GM19351 (cell line): ENCODE data around the gene ETV6.

Experiments used
- ATAC-seq: cut with Tn5 transposase; IDR thresholded peaks from one replicate; pipeline ENCODE4 v1.9.1; 2021; ENCODE audit warnings: mild to moderate bottlenecking, moderate library complexity; ENCODE audit not compliant: unreplicated experiment

The ETV6 gene

DNA sequence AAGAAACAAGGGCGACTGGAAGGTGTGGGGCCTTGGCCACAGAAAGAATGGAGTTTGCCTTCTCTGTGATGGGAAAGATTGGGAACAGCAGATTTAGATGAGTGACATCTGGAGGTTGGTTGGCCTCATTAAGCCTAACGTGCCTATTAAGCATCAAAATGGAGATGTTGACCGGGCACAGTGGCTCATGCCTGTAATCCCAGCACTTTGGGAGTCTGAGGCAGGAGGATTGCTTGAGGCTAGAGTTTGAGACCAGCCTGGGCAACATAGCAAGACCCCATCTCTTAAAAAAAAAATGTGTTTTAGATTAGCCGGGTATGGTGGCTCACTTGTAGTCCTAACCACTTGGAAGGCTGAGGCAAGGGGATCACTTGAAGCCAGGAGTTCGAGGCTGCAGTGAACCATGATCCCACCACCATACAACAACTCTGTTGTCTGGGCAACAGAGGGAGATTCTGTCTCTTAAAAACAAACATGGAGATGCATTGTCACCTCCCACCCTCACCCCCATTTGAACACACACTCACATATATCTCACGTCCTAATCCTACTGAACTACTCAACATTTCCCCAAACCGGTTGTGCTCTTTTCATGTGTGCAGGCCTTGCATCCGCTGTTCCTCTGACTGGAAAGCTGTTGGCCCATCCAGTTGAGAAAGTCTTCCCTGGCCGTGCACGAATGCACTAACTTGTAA lies 172.1 kb downstream of the ETV6 start:
- ATAC-seq = no peak

DNA sequence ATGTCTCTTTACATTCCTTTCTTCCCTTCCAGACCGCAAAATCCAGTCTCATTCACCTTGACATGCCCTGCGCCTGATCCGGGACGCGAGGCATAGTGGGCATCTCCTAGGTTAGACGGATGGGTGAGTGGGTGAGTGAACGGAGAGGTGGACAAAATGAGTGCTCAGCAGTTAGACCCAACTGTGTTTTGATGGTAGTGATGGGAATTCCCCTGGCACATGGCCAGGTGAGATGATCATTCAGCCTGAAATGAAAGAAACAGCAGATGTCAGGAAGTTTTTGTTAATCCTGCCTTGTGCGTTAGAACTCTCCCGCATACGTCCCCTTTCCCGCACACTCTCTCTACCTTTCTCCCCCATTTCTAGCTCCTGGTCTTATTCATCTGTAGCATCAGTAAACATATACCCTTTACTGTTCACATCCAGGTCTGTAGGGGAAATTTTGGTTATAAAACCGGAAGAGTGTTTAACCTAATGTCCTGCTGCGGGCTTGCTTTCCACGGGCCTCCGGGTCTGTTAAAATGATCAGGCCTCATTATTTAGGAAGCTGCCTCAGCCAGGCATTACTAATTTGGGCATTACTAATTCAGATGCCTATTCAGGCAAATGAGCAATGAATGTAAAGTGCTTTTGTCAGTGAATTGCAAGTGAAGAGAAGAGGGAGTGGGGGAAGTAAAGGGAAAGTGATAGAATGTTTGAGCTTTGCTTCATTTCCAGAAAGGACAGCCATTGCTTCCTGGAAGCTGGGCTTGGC lies 172.8 kb downstream of the ETV6 start:
- no peak for ATAC-seq

- no peak for ATAC-seq
Measured at GRCh38 chr12:11823043-11823442, 173.6 kb downstream of the ETV6 start.

DNA sequence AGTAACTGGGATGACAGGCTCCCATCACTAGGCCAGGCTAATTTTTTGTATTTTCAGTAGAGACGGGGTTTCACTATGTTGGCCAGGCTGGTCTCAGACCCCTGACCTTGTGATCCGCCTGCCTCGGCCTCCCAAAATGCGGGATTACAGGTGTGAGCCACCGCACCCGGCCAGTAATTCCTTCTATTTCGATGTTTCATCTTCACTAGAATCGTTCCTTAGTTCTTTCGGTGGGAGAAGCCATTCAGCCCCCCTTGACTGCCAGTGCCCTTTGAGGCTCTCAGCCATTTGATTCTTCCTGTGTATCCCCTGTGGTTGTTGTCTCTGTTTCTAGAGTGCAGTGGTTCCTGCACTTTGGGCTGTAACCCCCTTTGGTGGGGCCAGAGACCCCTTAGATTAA lies 174.1 kb downstream of the ETV6 start:
- ATAC-seq = no peak

DNA sequence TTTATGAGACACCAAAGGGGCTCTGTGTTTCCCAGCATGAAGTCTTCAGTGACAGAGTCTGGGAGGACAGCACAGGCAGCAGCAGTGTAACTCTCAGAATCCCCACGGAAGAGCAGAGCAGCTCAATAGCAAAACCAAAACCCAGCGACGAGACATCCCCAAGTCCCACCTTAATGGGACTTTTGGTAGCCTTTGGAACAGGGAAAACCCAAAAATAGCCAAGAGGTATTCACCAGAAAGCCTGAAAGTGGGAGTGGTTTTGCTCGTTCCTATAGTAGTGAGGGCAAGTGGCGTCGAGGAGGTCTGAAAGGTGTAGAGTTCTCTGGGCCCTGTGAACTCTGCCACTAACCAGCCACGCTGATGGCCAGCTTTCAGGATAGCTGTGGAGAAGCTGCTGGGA lies 174.6 kb downstream of the ETV6 start:
- ATAC-seq = no peak

DNA sequence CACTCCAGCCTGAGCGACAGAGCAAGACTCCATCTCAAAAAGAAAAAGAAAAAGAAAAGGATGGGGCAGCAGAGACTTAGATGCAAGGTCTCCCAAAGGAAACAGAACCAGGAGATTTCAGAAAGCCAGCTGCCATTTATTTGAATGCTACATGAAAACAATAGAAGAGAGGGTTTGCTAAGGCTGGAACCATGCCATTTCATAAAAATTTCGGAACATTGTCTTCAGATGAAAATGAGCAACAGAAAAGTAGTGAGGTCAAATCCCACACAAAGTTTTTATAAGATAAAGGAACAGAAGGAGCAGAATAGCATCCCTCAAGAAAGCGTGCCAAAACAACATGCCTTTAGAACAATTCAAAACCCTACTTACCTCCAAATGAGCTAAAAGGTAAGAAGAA lies 175.3 kb downstream of the ETV6 start:
- ATAC-seq = no peak

DNA sequence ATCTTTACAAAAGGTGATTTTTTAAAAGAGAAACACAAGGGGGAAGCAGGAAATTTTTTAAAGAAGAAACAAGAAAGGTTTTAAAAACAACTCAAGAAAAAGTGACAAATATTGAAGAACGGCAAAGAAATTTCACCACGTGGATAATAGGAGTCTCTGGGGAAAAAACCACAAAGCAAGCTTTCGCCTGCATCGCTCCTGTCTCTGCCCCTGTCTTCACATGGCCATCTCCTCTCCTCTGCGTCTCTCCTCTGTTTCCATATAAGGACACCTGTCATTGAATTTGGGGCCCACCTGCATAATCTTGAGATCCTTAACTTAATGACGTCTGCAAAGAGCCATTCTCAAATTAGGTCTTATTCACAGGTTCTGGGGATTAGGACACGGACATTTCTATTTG lies 175.8 kb downstream of the ETV6 start:
- ATAC-seq = no peak

DNA sequence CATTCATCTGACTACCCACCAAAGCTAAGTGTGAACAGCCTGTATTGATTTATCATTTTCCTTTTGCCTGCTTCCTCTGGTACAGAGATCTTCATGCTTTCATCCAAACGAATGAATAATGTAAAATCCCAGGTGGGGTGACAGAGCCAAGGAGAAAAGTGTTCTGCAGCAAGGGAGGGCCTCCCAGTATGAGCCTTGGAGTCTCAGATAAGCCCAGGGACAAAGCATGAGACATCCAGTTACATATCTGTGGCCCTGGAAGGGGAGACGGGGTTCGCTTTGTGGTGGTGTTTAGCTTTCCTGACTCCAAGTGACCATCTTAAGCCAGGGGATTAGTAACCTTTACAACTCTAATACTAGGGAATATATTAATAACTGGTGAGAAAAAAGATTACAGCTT lies 177.1 kb downstream of the ETV6 start:
- ATAC-seq = no peak

- no peak for ATAC-seq
Measured at GRCh38 chr12:11827091-11828061, 177.9 kb downstream of the ETV6 start.

- no peak for ATAC-seq
Measured at GRCh38 chr12:11829764-11830194, 180.3 kb downstream of the ETV6 start.

- no peak for ATAC-seq
Measured at GRCh38 chr12:11830307-11830801, 180.9 kb downstream of the ETV6 start.

DNA sequence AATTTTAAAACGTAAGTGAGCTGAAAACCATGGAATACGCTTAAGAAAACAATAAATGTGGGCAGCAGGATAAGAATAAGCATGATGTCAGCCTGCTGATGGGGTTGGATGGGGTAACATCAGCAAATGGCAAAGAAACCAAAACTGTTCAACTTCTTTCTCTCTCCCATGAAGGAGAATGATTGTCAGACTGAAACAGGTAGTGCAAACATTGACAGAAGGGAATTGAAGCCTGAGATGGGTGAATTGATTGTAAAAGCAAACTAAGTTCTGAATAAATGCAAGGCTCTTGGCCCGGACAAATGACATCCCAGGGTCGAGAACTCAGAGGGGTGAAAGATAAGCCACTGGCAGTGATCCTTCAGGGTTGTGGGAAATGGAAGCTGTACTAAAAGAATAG lies 182.6 kb downstream of the ETV6 start:
- ATAC-seq = no peak

DNA sequence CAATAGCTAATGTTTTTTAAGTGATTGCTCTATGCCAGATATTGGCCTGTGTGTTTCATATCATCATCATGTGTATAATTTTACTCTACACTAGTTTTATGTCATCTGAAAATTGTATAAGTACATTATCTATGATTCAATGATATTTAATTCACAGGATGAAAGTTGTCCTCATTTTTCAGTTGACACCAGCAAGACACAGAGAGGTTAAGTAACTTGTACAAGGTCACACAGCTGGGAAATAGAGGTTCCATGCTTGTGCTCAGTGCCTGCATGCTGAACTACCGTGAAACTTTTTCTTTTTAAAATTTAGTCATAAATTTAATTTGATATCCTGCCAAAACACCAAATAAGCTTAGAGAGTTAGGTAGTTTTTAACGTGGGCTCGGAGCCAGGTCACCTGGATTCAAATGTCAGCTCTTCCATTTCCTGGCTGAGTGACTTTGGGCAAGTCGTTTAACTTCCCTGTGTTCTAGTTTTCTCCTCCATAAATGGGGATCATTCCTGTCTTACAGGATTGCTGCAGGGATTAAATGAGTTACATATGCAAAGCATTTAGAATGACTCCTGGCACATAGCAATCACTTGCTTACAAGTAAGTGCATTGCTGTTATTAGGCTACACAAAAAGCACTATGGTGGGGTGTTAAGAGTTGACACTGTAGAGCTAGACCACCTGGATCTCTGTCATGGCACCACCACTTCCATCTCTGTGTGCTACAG lies 183.9 kb downstream of the ETV6 start:
- no peak for ATAC-seq

DNA sequence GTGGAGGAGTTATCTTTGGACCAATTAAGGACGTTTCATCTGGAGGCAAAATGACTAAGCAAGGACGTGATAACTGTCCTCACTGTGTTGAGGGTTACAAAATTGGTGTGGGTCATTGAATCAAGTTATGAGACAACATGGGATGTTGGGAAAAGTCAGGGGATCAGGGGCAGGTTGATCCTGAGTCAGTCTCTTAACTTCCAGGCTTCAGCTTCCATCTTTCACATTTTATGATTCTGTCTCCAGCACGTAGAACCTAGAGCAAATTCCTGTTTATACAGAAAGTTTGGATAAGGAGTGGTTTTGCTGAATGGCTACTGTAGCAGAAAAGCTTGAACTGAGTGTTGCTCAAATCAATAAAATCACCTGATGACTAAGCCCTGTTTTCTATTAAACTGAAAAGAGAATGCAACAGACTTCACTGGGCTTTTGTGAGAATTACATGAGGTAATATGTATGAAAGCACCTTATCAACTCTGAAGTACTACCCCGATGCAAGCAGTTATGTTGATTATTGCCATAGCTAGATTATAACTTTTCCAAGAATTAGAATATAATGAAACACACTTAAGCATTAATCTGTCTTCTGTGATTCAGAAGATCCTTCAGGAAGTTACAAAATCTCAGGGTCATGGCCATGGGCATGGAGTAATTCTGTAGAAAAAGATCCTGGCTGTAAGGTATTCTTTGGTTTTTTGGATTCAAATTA lies 184.8 kb downstream of the ETV6 start:
- no peak for ATAC-seq

DNA sequence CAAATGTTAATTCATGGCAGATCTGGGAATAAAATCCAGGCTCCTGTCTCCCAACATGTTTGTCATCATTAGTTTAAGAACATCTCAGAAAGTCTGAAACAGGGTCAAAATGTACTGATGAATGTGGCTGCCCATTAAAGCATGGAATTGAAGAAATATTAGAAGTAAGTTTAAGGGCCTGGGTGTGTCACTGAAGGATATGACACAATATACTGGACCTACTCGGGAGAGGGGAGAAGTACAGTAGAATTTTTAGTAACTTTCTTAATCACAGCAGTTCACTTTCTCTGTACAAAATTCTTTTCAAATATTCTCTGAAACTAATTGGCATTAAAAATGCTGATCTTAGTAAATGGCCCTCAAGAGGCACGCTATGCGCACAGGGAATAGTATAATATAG lies 185.5 kb downstream of the ETV6 start:
- no peak for ATAC-seq

- ATAC-seq = peak; percentile 90
Measured at GRCh38 chr12:11836282-11837151, 187.0 kb downstream of the ETV6 start.

GRCh38 chr12:11837216-11837934 lies 187.9 kb downstream of the ETV6 start:
- ATAC-seq = no peak

GRCh38 chr12:11838403-11838802 lies 188.9 kb downstream of the ETV6 start:
- no peak for ATAC-seq
